ENCODE measurements around the gene C1orf226. TPM values are rescaled to one million over a fixed set of nuclear protein-coding genes. Genes with fewer than 3 reads are reported as not detected.

The C1orf226 gene
- polyA plus RNA-seq, 4 donors: 13.2 to 25.8 (median 19.5) TPM

DNA sequence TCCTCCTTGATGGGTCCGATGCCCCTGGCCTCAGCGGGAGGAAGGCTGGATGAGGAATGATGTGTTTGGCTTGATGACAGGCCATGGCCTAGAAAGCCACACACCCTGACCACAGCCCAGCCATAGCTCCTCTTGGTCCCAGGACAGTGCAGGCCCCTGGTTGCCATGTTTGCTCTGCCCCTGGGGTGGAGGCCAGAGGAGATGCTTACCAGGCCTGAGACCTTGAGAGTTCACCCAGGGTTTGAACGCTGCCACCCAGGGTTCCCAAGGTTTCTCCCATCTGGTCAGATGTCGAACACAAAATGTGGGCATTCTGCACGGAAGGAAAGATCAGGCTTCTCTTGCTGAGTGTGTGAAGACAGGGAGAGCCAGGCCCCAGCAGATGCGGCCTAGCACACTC lies 2.6 kb downstream of the C1orf226 start:
- DNase-seq (ENCODE audit: low read depth in 4 of 4, low spot score in 2 of 4): no peak

DNA sequence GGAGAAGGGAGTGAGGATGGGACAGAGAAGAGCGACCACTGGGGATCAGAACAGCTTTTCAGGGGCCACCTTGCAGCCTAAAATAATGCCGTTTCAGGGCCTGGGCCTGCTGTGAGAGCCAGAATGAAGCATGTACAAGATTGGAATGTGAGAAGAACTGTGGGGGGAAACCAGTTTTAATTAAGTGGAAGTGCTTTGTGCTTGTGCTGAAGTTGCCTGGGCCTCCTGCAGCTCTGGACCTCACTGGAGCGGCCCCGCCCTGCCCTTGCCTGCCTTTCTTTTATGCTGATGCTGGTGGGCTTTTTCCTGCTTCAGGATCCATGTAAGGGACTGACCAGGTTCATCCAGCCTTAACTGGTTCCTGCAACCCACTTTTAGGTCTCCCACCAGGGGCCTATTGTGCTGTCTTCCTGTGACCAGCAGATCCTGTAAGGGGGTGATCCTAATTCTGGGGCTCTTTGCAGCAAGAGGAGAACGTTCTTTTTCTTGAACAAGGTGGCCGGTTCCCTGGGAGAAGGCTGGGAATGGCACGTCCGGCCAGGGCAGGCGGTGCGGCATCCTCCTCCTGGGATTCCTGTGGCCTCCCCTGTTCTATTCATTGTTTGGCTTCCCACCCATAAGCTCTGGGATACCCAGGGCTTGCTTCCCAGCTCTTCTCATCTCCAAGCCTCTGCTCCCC lies 3.2 kb downstream of the C1orf226 start:
- no peak for DNase-seq (ENCODE audit: low read depth in 4 of 4, low spot score in 2 of 4)

DNA sequence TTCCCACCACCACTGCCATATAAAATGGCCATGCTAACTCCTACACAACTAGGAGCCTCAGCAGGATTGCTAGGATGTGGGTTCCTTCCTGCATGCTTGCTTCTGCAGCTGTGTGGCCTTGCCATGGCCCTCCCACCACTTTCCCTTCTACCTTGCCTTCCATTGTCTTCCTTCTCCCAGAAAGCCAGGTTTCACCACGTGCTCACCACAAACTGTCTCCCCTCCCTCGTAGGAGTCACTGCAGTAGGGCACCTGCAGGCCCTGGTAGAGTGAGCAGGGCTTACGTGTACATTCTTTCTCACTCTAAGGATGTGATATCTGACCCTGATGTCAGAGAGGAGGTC lies 3.7 kb downstream of the C1orf226 start:
- no peak for DNase-seq (ENCODE audit: low read depth in 4 of 4, low spot score in 2 of 4)

DNA sequence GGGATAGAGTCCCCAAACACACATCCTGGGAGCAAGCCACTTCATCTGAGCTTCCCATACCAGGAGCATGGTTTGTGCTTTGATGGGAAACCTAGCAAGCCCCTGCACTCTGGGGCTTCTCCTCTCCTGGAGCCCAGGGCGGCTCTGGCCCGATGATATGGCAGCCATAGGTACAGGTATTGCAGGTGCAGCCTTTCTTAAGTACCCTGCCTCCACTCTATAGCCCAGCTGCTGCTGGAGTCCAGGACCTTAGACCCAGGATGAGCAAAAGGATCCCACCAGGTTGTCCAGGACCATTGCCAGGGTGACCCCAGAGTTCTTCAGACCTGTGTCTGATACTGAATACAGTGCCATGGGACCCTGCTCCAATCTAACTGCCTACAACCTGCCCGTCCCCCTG lies 4.2 kb downstream of the C1orf226 start:
- no peak for DNase-seq (ENCODE audit: low read depth in 4 of 4, low spot score in 2 of 4)

DNA sequence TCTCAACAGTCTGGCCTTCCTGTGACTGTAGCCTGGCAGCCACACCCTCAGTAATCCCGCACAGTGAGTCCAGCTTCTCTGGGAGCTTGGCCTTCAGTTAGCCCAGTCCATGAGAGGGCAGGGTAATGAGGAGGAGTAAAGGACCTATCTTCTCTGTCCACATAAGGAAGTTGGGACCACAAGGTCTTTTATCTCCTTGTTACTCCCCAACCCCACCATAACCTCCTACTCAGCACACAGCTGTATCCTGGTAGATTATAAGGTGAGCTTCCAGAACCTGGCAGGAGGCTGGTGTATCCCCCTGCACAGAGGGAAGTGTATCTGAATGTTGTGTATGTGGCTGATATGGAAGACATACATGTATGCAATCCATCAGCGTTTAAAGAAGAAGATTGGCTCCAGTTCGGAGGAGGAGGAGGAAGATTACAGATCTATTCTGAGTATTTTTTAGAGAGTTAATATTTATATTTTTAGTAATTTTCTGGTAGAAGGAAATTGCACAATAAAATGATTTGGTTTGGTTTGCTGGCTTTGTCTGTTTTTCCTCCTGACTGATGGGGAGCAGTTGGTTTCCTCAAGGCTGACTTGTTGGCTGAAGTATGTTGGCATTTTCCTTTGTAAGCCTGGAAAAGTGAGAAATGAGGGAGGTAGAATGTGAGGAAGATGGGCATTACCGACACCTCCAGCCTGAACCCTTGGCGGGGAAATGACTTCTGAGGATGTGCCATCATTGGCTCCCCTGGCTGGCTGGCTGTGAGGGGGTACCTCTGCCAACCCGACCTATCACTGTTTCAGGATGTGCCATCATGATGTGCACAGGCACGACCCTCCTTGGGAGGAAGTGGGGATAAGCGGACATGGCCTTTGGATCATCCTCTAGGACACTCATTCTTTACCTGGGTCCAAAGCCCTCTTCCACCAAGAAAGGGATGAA lies 5.0 kb downstream of the C1orf226 start:
- no peak for DNase-seq (ENCODE audit: low read depth in 4 of 4, low spot score in 2 of 4)

DNA sequence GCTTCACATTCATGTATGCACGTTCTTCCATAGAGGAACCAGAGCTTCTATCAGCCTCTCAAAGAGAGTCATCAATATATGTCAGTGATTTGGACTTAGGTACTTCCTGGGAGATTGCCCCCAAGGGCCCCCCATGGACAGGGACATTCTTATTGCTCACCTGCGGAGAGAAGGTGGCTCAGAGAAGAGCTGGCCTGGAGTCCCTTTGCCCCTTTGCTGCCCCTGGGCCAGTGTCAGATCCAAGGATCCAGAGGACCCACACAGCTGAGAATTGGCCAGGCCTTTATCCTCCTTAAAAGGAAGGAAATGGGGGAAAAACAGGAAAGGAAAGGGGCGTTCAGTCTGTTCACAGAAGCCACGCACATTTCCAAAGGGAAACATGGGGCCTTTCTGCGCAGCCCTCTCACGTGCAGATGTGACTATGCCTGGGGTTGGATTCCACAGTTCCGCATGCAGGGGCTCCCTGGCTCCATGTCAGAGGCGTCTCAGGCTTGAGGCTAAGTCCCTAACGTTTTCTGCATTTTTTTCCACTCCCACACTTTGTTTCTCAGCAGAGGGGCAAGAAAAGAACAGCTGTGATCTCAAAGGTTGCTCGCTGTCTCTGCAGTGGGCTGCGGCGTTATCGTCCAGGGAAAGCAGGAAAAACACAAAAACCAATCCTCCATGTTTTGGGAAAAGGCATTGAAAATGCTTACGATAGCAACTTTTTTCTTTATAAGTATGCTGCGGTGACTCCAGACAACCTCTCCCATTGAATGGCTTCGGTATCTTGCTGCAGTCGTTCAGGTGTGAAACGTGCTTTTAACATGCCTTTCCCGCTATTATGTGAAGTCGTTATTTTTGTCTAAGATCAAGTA lies 5.9 kb downstream of the C1orf226 start:
- no peak for DNase-seq (ENCODE audit: low read depth in 4 of 4, low spot score in 2 of 4)

DNA sequence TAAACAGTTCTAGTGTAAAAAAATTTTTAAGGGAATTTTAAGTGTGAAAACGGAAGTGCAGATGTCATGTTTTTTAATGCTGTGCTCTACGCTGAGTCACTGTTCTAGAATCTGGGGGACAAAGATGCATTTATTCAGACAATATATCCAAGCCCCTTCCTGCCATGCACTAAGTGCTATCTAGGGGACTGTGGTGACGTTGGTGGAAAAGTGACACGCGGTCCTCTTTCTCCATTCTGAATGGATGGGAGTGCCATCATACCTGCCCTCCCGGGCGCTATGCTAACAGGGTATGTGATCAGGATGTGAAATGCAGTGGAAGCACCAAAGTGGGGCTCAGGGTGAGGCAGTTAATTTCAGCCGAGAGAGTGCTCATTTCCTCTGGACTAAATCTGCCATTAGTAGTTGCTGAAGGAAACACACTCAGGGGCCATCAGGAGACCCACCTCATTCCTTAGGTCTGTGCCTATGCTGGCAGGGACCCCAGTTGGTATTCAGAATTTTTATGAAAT lies 6.6 kb downstream of the C1orf226 start:
- no peak for DNase-seq (ENCODE audit: low read depth in 4 of 4, low spot score in 2 of 4)

DNA sequence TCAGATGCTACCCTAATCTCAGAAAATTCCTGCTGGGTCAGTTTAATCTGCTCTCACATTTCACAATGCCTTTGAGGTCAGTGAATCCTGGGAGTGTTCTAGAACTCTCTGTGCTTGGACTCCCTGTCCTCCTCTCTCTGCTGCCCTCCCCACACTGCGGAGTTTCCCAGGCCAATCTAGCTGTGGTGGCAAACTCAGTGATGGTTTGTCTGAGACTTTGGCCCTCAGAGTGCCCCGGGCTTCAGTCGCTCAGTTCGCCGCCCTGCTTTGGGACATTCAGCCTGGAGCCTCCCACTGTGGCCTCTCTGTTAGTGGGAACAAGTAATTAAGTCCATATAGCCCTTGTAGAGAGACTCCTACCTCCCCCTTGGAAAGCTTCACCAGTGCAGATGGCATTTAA lies 7.1 kb downstream of the C1orf226 start:
- no peak for DNase-seq (ENCODE audit: low read depth in 4 of 4, low spot score in 2 of 4)

DNA sequence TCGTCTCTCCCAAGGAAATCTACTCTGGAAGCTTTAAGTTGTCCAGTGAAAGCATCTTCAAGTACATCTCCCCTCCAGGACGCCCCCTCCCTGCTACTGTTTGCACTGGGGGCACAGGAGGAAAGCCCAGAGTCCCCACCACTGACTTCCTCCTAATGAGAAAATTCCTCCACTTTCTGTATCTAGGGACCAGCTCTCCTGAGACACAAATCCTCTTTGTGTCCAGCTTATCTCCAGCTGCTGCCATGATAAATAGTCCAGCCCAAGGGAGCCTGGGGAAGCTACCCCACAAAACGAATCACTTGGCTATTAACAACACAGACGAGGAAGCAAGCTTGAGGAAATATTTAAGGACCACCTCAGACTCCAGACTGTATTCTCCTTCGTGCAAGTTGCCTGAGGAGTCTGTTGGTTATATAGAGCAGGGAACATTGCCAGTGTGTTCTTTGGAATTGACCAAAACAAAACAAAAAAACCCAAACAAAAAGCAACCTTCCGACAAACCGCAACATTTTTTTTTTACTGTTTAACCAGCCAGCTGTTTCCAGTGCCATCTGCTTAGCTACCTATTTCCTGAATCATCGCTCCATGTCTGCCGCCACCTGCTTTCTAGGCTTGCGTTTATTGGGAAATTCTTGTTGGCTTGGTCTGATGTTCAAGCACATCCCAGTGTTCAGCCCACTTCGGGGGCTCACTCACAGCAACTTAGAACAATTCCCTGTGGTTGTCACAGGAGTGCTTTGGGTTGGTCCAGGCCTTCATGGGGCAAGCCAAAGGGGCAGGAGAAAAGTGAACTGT lies 7.7 kb downstream of the C1orf226 start:
- no peak for DNase-seq (ENCODE audit: low read depth in 4 of 4, low spot score in 2 of 4)

DNA sequence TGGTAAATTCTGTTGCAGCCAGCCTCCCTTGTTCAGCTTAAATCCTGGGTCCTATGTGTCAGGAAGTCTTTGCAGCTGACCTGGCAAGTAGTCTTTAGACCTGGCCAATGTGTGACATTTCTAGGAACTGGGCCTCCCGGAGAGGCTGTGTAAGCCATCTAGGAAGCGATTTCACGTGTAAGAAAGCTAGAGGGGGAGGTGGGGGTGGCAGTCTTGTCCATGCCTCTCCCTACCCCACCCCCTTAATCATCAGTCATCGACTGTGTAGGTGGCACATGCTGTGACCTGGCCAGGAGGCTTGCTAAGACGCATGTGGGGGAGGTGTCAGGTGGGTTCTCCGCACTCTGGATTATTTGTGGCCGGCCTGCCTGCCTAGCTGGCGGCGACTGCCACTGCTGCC lies 8.4 kb downstream of the C1orf226 start:
- DNase-seq (ENCODE audit: low read depth in 4 of 4, low spot score in 2 of 4): no peak

DNA sequence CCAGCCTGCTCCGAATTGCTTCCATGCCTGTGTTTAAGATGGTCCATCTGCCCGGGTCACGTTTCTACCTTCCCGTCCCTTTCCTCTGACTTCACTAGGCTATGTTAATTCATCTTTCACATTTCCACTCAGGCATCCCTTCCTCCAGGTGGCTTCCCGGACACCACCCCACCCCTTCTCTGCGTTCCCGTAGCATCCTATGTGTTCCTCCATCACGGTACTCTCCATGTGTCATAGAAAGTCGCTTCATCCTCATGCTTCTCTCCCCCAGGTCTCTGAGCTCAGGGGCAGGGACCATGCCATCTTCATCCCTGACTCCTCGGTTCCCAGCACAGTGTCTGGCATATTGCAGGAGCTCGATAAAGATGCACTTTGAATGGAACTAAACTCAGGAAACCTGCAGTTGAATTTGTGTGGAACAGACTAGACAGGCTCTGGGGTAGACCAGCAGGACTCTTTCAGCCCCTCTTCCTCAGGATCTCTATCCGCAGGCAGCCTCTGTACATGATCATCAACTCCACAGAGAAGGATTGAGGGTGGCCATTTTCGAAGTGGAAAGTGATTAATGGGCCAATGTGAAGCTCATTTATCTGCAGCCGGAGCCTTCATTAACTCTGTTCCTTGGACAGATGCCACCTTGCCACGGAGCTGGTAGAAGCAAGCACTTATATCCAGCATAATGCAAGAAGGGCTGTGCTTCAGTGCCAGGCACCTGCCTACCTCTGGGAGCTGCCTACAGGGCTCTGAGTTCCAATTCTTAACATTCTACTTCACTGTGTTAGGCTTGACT lies 9.1 kb downstream of the C1orf226 start:
- no peak for DNase-seq (ENCODE audit: low read depth in 4 of 4, low spot score in 2 of 4)

DNA sequence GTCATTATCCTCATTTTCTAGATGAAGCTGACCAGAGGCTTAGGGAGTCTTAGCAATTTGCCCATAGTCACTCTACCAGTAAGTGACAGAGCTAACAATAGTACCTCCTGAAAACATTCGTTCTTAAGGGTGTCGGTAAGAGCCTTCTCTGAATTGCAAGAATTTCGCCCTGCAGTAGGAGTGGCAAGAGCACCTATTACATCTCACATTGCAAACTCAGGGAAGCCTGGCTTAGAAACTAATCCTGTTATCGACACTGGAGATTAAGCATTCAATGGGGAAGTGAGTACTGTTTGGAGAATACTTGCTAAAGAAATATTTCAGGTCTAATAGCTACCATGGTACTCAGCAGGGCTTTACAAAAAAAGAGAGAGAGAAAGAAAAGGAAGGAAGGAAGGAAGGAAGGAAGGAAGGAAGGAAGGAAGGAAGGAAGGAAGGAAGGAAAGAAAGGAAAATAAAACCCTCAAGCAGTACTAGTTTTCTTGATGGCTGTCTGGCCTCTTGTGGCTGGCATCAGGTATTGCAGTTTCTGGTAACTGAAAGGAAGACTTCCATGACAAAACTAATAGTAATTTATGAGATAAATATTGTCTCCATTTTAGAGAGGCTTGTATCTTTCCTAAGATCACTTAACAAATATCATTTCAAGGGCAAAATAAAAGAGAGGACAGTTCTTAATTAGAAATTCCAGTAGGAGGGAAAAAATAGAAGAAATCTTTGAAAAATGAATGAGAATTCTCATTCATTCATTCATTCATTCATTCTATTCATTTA lies 10.4 kb downstream of the C1orf226 start:
- no peak for DNase-seq (ENCODE audit: low read depth in 4 of 4, low spot score in 2 of 4)

DNA sequence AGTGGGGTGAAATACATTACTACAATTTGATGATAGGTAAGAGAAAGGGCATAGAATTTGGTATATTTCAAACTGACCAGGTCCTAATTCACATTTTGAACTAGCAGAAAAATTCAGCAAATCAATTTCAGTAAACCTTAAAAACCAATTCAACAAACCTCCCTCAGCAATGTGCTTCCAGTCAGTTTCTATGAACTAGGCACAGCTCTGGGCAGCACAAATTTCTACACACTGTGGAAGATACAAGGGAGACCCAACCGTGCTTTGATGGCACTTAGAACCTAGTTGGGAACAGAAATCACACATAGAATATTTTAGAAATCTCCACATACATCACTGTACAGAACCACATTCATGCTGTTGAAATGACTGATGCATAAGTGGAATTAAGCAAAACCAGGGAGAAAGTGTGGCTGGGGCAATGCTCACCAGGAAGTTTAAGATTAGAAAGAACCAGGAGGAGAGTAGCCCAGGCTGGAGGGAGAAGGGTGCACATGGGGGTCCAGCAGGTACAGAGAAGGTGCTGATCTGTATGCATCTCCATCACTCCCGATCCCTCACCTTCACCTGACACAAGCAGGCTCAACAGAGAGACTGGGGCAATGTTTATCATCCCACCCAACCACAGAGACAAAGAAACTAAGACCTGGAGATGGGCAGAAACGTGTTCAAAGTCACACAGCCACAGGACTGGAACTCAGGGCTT lies 14.8 kb downstream of the C1orf226 start:
- no peak for DNase-seq (ENCODE audit: low read depth in 4 of 4, low spot score in 2 of 4)

DNA sequence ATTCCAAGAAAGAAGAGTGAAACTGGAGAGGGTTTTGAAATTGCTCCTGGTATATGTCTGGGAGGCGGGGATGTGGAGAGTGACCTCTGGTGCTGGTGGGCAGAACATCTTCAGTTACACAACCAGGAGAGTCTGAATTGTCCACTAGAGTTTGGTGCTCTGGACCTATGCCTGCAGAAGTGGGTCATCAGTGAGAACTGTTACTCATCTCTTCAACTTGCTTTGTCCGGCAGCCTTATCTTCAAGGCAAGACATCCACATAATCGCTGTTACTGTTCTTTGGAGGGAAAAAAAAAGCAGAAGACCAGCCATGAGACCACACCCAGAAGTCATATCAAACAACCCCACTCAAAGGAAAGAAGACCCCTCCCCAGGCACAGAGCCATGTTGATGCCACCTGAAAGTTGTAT lies 15.5 kb downstream of the C1orf226 start:
- DNase-seq (ENCODE audit: low read depth in 4 of 4, low spot score in 2 of 4): no peak

DNA sequence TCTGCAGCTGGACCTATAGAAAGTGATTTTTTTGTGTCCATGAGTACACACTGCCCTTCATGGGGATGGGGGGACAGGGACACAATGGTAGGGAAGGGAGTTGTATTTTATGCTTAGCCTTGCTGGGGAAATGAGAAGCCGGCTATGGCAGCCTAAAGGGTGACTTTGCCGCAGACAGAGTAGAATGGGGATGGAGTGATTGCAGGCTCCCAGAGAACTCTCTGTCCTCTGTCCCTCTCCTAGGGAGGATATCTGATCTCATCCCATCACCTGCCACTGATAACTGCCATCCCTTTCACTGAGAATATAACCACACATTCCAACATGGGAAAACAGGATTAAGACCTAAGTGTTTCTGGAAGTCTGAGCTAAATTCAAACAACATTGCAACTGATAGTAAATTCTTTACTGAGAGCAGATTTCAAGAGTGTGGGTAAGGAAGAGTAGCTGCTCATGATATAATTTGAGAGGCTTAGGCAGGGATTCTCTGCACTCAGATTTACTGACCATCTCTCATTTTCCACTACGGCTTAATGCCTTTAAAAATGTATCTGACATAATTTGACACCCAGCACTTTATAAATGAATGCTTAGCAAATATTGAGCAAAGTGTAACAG lies 16.5 kb downstream of the C1orf226 start:
- DNase-seq (ENCODE audit: low read depth in 4 of 4, low spot score in 2 of 4): no peak

DNA sequence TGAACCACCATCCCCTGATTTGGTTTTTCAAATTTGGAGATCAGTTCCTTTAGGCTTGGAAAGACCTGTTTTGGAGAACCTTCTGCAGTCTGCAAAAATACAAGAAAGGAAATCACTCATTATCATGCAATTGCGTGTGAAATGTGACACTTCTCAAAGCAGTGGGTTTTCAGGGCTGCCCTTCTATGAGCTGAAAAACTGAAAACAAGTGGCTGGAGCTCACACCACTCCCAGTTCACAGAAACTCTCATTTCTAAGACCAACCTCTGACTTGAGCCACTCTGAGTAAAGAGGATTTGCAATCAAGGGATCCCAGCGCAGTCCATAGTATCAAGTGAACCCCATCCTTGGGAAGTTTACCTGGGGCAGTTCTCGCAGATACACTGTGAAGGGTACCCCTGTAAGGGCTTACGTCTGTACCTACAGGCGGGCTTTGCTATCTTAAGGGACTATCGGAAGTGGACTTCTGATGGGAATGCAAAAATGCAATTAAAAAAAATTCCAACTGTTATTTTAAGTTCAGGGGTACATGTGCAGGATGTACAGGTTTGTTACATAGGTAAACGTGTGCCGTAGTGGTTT lies 17.6 kb downstream of the C1orf226 start:
- DNase-seq (ENCODE audit: low read depth in 4 of 4, low spot score in 2 of 4): no peak

DNA sequence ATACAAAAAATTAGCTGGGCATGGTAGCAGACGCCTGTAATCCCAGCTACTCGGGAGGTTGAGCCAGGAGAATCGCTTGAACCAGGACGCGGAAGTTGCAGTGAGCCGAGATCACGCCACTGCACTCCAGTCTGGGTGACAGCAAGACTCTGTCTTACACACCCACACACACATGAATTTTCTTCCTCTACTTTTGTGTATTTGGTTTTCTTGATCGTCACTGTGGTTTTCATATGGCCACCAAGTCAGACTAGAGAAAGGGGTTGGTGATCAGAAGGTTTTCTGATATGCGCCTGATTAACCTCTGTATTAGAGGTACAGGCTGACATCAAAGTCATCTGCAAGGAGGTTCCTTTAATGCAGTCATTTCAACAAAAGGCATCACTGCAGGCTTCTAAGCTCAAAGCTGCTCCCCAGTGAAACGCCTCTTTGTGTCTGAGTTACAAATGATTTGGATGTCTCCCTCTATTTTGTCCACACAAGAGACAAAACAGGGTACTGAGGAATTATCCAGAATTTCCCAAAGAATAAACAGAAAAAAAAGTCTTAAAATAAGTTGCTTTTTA lies 19.3 kb downstream of the C1orf226 start:
- no peak for DNase-seq (ENCODE audit: low read depth in 4 of 4, low spot score in 2 of 4)

Data from left renal cortex interstitium (tissue), 4 donors.